Measurements from ENCODE around the gene SAMHD1.

GRCh38 chr20:36871640-36872570 lies 79.6 kb downstream of the SAMHD1 start:
- TF ChIP-seq YY1 (IDR thresholded peaks at IDR 0.05) (no peak), RAD21 (IDR thresholded peaks at IDR 0.05) (no peak), ATF3 (IDR thresholded peaks at IDR 0.05) (no peak), HNF4A (conservative IDR thresholded peaks at IDR 0.05) (no peak), FOXA1 (IDR thresholded peaks at IDR 0.05) (no peak), TAF1 (conservative IDR thresholded peaks at IDR 0.05) (no peak), JUND (IDR thresholded peaks at IDR 0.05) (no peak), EGR1 (IDR thresholded peaks at IDR 0.05; ENCODE audit: low read depth in 2 of 2) (no peak)
- TF ChIP-seq, protein P1, sequence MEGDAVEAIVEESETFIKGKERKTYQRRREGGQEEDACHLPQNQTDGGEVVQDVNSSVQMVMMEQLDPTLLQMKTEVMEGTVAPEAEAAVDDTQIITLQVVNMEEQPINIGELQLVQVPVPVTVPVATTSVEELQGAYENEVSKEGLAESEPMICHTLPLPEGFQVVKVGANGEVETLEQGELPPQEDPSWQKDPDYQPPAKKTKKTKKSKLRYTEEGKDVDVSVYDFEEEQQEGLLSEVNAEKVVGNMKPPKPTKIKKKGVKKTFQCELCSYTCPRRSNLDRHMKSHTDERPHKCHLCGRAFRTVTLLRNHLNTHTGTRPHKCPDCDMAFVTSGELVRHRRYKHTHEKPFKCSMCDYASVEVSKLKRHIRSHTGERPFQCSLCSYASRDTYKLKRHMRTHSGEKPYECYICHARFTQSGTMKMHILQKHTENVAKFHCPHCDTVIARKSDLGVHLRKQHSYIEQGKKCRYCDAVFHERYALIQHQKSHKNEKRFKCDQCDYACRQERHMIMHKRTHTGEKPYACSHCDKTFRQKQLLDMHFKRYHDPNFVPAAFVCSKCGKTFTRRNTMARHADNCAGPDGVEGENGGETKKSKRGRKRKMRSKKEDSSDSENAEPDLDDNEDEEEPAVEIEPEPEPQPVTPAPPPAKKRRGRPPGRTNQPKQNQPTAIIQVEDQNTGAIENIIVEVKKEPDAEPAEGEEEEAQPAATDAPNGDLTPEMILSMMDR (IDR thresholded peaks at IDR 0.05; ENCODE audit: low read depth, low read length, missing input control): no peak
